Adrenal gland (tissue), 12 donors: Measurements from ENCODE around the gene COMMD1. TPM values are rescaled to one million over a fixed set of nuclear protein-coding genes. Genes with fewer than 3 reads are reported as not detected.

ENCODE experiments used
- DNase-seq, 7 donors: peaks; one replicate each; pipeline ENCODE4 v3.0.0-alpha.2; 2019 to 2020
- H3K27ac ChIP-seq, 5 donors: fragments of 200-600 bp; sonication (generic) in 4 of 5; 1 replicate in 3 of 5; 2 replicates in 2 of 5; pipeline versions ENCODE4 v1.5.1 to v1.8.0; 2016 to 2020; ENCODE audit warnings: mild to moderate bottlenecking in 1 of 5
- H3K27me3 ChIP-seq: fragments of 200-600 bp; 2 replicates; pipeline ENCODE4 v1.8.0; 2021
- H3K36me3 ChIP-seq, 2 donors: fragments of 200-600 bp; replicated peaks in 1 of 2; 1 replicate in 1 of 2; 2 replicates in 1 of 2; pipeline versions ENCODE4 v1.5.1 to v1.8.0; 2018 to 2022
- H3K4me1 ChIP-seq, 2 donors: fragments of 200-600 bp; replicated peaks in 1 of 2; 1 replicate in 1 of 2; 2 replicates in 1 of 2; pipeline versions ENCODE4 v1.5.1 to v1.8.0; 2018 to 2021
- H3K4me3 ChIP-seq, 4 donors: fragments of 200-600 bp; sonication (generic) in 3 of 4; one replicate each; pipeline ENCODE4 v1.5.1; 2016 to 2018
- H3K9me3 ChIP-seq, 3 donors: fragments of 200-600 bp; sonication (generic) in 1 of 3; replicated peaks in 1 of 3; 1 replicate in 2 of 3; 2 replicates in 1 of 3; pipeline versions ENCODE4 v1.5.1 to v1.8.0; 2016 to 2021
- POLR2A ChIP-seq, 2 donors: fragments of 450-650 bp; IDR thresholded peaks; one replicate each; pipeline ENCODE4 v1.6.1; 2017; ENCODE audit warnings: antibody characterized with exemption in 2 of 2, mild to moderate bottlenecking in 2 of 2, moderate library complexity in 1 of 2
- WGBS, 4 donors: extraction: QIAGEN DNeasy Blood & Tissue Kit in 2 of 4; methylation state at CpG; one replicate each; pipeline versions ENCODE4 v1.1.5 to v1.1.7; 2013 to 2017; 5-methylcytosine and 5-hydroxymethylcytosine counted together
- intact Hi-C, 2 donors: fragments of 100-400 bp; cut with DNase I; formaldehyde crosslinking; loops; one replicate each; pipeline versions ENCODE4 v1.14.1 to v1.15.0; 2022 to 2023
- polyA plus RNA-seq, 3 donors: library from polyadenylated mRNA; stranded (reverse); fragments of 200-250 nt in 2 of 3; fragments of 350-450 nt in 1 of 3; fragmentation: Illumina TruSeq in 1 of 3; extraction: RNeasy Lipid Tissue Mini Kit (QIAGEN cat#74804) in 1 of 3; gene quantifications; one replicate each; pipeline ENCODE4 v1.2.3, GENCODE V29; 2013 to 2014
- total RNA-seq, 9 donors: library from RNA; depleted of rRNA in 4 of 9; stranded (reverse); fragments of >200 nt in 4 of 9; fragments of 120-200 nt in 1 of 9; fragmentation: NEBNext Ultra II Directional in 1 of 9; extraction: Animal tissue kit (Norgen Biotek cat#: 25700) in 1 of 9; gene quantifications; one replicate each; pipeline versions ENCODE4 v1.1.0 to v1.2.4, GENCODE V29; 2013 to 2023
- TF ChIP-seq, protein P1 (sequence below), 6 experiments: fragments of 450-650 bp in 4 of 6; fragments of 200-600 bp in 2 of 6; sonication (generic) in 1 of 6; IDR thresholded peaks; 1 replicate in 5 of 6; 2 replicates in 1 of 6; pipeline versions ENCODE4 v1.5.1 to v1.8.0; 2016 to 2021; ENCODE audit warnings: antibody characterized with exemption in 6 of 6, mild to moderate bottlenecking in 2 of 6, moderate library complexity in 1 of 6
- donor health status: healthy with polysubstance abuse.
- donor health status: Bipolar disorder and iron deficiency.
- donor health status: DM: yes; HTN: yes; CAD: no.
- donor health status: DM: no; HTN: no; CAD: no.
- donor health status: DM: no; HTN: no; CAD: no.
- donor health status: DM: yes; HTN: yes; CAD: no.

The COMMD1 gene
- total and polyA plus RNA-seq, 12 donors: 35.5 to 89.9 (median 55.4) TPM

- Histone ChIP-seq H3K27me3 (no peaks in the 10 kb centered on the region), H3K4me1 (peaks cover 0 to 27% of the 10 kb centered on the region in 2 donors), H3K9me3 (no peaks in the 10 kb centered on the region), H3K4me3 (no peak overlapping the region), H3K27ac (no peak overlapping the region), H3K36me3 (no peaks in the 10 kb centered on the region)
- TF ChIP-seq POLR2A (IDR thresholded peaks at IDR 0.05): no peak
- TF ChIP-seq, protein P1, sequence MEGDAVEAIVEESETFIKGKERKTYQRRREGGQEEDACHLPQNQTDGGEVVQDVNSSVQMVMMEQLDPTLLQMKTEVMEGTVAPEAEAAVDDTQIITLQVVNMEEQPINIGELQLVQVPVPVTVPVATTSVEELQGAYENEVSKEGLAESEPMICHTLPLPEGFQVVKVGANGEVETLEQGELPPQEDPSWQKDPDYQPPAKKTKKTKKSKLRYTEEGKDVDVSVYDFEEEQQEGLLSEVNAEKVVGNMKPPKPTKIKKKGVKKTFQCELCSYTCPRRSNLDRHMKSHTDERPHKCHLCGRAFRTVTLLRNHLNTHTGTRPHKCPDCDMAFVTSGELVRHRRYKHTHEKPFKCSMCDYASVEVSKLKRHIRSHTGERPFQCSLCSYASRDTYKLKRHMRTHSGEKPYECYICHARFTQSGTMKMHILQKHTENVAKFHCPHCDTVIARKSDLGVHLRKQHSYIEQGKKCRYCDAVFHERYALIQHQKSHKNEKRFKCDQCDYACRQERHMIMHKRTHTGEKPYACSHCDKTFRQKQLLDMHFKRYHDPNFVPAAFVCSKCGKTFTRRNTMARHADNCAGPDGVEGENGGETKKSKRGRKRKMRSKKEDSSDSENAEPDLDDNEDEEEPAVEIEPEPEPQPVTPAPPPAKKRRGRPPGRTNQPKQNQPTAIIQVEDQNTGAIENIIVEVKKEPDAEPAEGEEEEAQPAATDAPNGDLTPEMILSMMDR (IDR thresholded peaks at IDR 0.05): no peak
- intact Hi-C loops: no loop called here
- no peak for DNase-seq
- WGBS, 4 donors: 85 to 89% (median 87%) methylated on average over 14 of the region's 14 CpGs
Observed at GRCh38 chr2:61970807-61971556, 65.5 kb downstream of the COMMD1 start.

GRCh38 chr2:61978522-61978921 lies 73.0 kb downstream of the COMMD1 start:
- DNase-seq: peak; percentile 60 to 88 (median 73)
- no peak overlapping the region for H3K4me3 ChIP-seq
- H3K36me3 ChIP-seq: no peaks in the 10 kb centered on the region
- H3K27me3 ChIP-seq: no peaks in the 10 kb centered on the region
- intact Hi-C loops: no loop called here
- peak overlapping the region in 1 of 5 donors; percentile 2 for H3K27ac ChIP-seq
- peaks cover 14% of the 10 kb centered on the region in 2 donors for H3K4me1 ChIP-seq
- peaks cover 0 to 8% (median 0%) of the 10 kb centered on the region in 3 donors for H3K9me3 ChIP-seq
- no peak for TF ChIP-seq POLR2A (IDR thresholded peaks at IDR 0.05)
- TF ChIP-seq, protein P1 (IDR thresholded peaks at IDR 0.05): no peak

DNA sequence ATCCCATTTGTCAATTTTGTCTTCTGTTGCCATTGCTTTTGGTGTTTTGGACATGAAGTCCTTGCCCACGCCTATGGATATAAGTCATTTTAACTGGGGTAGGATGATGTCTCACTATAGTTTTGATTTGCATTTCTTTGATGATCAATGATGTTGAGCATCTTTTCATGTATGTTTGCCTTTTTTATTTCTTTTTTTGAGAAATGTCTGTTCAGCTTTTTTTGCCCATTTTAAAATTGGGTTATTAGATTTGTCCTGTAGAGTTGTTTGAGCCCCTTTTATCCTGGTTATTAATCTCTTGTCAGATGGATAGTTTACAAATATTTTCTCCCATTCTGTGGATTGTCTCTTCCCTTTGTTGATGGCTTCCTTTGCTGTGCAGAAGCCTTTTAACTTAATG lies 75.3 kb downstream of the COMMD1 start:
- peaks cover 0 to 8% (median 0%) of the 10 kb centered on the region in 3 donors for H3K9me3 ChIP-seq
- no peak for DNase-seq

DNA sequence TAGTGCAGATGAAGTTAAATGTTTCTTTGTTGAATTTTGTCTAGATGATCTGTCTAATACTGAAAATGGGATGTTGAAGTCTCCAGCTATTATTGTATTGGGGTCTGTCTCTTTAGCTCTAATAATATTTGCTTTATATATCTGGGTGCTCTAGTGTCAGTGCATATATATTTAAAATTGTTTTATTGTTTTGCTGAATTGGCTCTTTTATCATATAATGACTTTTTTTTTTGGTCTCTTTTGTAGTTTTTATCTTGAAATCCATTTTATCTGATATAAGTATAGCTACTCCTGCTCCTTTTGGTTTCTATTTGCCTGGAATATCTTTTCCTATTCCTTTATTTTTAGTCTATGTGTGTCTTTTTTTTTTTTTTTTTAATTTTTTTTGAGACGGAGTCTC lies 79.2 kb downstream of the COMMD1 start:
- intact Hi-C loops: no loop called here
- H3K4me1 ChIP-seq: no peaks in the 10 kb centered on the region
- H3K27ac ChIP-seq: no peak overlapping the region
- H3K36me3 ChIP-seq: no peaks in the 10 kb centered on the region
- no peak overlapping the region for H3K4me3 ChIP-seq
- DNase-seq: no peak
- TF ChIP-seq, protein P1 (IDR thresholded peaks at IDR 0.05): no peak
- TF ChIP-seq POLR2A (IDR thresholded peaks at IDR 0.05): no peak
- H3K27me3 ChIP-seq: no peaks in the 10 kb centered on the region
- 90 to 100% (median 100%) methylated on average over 1 of the region's 1 CpG for WGBS, 4 donors
- H3K9me3 ChIP-seq: peaks cover 0 to 8% (median 0%) of the 10 kb centered on the region in 3 donors

More for the DNA sequence above, 75.3 kb downstream of the COMMD1 start:
- intact Hi-C loops: no loop called here
- WGBS, 4 donors: 92 to 100% (median 97%) methylated on average over 1 of the region's 1 CpG
- TF ChIP-seq, protein P1 (IDR thresholded peaks at IDR 0.05): no peak
- no peak for TF ChIP-seq POLR2A (IDR thresholded peaks at IDR 0.05)
- Histone ChIP-seq H3K36me3 (no peaks in the 10 kb centered on the region), H3K4me3 (no peak overlapping the region), H3K4me1 (peaks cover 14% of the 10 kb centered on the region in 2 donors), H3K27ac (no peak overlapping the region), H3K27me3 (no peaks in the 10 kb centered on the region)
